GM21447 (cell line): ENCODE results near the gene PSEN1.

Experiments
- ATAC-seq: cut with Tn5 transposase; IDR thresholded peaks from one replicate; pipeline ENCODE4 v1.9.1; 2021; ENCODE audit not compliant: unreplicated experiment

The PSEN1 gene

DNA sequence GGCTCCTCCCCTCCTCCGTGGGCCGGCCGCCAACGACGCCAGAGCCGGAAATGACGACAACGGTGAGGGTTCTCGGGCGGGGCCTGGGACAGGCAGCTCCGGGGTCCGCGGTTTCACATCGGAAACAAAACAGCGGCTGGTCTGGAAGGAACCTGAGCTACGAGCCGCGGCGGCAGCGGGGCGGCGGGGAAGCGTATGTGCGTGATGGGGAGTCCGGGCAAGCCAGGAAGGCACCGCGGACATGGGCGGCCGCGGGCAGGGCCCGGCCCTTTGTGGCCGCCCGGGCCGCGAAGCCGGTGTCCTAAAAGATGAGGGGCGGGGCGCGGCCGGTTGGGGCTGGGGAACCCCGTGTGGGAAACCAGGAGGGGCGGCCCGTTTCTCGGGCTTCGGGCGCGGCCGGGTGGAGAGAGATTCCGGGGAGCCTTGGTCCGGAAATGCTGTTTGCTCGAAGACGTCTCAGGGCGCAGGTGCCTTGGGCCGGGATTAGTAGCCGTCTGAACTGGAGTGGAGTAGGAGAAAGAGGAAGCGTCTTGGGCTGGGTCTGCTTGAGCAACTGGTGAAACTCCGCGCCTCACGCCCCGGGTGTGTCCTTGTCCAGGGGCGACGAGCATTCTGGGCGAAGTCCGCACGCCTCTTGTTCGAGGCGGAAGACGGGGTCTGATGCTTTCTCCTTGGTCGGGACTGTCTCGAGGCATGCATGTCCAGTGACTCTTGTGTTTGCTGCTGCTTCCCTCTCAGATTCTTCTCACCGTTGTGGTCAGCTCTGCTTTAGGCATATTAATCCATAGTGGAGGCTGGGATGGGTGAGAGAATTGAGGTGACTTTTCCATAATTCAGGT, at the start of gene PSEN1:
Gene PSEN1, plus strand, starts transcription at position 121 of the 839 bp plus-strand sequence. CDS start 11,513 bp downstream, outside the sequence.
- peak; percentile 85 for ATAC-seq

GRCh38 chr14:73091044-73091443, 45.3 kb upstream of the PSEN1 start:
- no peak for ATAC-seq

- ATAC-seq = no peak
Measured at GRCh38 chr14:73097421-73097820, 38.9 kb upstream of the PSEN1 start.

- no peak for ATAC-seq
Measured at GRCh38 chr14:73100334-73100733, 36.0 kb upstream of the PSEN1 start.

GRCh38 chr14:73102806-73103497, 33.4 kb upstream of the PSEN1 start:
- ATAC-seq = no peak

DNA sequence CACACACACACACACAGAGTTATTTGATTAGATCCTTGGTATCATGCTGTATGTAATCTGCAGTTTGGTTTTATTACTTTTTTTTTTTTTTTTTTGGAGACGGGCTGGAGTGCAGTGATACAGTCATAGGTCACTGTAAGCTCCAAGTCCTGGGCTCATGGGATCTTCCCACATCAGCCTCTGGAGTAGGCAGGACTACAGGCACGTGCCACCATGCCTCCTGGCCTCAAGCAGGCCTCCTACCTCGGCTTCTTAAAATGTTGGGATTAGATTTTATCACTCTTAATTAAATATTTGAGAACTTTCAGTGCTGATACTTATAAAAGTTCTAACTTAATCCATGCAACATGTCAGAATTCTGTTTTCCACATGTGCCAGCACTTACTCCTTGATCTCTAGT, 31.3 kb upstream of the PSEN1 start:
- ATAC-seq = no peak

- ATAC-seq = no peak
Measured at GRCh38 chr14:73105727-73106126, 30.6 kb upstream of the PSEN1 start.

DNA sequence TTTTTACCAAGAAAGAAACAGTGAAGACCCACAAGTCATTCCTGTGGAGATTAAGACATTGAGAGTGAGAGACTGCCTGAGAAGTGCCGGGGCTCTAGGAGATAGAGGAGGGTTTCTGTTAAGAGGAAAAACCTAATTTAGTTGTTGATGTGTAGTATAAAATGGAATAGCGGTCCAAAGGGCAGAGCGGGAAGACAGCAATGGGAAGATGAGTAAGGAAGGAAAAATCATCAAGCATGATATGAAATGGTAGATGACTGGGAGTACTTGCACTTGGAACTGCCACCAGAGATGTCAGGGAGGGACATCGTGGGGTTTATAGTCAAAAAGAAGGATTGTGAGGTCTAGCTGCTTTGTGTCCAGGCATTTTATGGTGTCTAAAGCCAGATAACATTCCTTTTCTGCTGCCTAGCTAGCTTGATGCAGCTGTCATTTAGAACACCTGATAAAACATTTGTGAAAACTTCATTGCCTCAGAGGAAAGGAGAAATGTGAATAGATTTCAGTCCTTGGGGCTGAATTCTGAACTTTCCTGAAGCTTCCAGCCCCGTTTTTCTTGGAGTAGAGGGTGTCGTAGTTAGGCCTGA, 20.1 kb upstream of the PSEN1 start:
- no peak for ATAC-seq

- no peak for ATAC-seq
Measured at GRCh38 chr14:73124180-73124894, 12.0 kb upstream of the PSEN1 start.

DNA sequence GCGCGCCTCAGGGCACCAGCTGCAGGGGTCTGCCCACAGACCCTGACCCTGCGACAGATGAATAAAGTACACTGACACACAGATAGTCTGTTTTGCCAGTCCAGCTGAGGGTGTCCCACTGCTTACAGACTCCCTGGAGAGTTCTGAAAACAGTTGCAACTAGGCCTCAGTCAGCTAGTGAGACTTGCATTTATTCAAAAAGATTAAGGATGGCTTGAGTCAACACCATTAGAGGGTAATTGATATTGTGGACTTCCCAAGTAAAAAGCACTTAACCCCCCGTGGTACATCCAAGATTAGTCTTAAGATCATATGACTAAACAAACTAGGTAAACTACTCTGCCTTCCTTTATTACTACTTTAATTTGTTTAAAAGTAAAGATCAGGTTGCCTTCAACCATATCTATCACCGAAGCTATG, 11.1 kb upstream of the PSEN1 start:
- no peak for ATAC-seq

GRCh38 chr14:73125746-73126145, 10.6 kb upstream of the PSEN1 start:
- ATAC-seq = no peak

- no peak for ATAC-seq
Measured at GRCh38 chr14:73133795-73134194, 2.5 kb upstream of the PSEN1 start.

DNA sequence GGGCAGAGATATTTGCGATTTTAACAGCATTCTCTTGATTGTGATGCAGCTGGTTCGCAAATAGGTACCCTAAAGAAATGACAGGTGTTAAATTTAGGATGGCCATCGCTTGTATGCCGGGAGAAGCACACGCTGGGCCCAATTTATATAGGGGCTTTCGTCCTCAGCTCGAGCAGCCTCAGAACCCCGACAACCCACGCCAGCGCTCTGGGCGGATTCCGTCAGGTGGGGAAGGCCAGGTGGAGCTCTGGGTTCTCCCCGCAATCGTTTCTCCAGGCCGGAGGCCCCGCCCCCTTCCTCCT, 271 bp upstream of the PSEN1 start:
- ATAC-seq = no peak

DNA sequence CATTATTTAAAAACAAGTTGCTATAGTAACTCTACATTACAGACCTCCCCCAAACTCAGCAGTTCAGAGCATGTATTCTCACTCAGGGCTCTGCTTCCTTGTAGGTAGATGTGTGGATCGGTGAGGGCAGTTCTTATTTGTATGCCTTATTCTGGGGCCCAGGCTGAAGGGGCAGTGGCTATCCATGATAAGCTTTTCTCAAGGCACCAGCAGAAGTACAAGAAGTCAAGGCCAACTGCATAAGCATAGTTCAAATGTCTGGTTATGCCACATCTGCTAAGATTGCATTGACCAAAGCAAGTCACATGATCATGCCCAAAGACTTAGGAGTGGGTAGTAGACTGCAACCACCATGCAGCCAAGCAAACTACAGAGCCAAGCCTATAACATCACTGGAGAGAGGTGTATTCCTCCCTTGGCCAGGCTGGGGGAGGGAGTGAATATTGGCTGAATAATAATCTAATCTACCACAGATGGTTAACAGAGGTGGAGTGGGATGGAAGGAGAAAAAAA, 4.6 kb downstream of the PSEN1 start:
- no peak for ATAC-seq

DNA sequence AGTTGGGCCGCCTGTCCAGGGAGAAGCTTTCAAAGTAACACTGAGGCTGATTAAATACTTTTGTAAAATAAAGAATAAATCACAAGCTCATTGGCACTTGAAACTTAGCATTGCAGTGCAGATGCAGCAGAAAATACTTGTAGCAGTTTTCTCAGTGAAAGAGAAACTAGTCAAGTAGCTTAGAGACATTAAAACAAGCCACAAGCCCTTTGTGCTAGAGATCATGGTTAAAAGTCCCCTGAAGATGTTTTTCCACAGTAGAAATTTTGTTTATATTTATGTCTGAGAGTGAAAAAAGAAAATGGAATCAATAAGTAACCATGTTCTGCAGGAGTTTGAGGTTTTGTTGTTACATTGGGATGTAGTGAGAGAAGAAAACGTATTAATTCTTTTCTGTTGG, 5.9 kb downstream of the PSEN1 start:
- no peak for ATAC-seq

GRCh38 chr14:73143003-73143402, 6.7 kb downstream of the PSEN1 start:
- no peak for ATAC-seq

- ATAC-seq = no peak
Measured at GRCh38 chr14:73143617-73144016, 7.3 kb downstream of the PSEN1 start.

- ATAC-seq = no peak
Measured at GRCh38 chr14:73145371-73145770, 9.1 kb downstream of the PSEN1 start.

GRCh38 chr14:73146111-73146510, 9.8 kb downstream of the PSEN1 start:
- ATAC-seq = no peak

DNA sequence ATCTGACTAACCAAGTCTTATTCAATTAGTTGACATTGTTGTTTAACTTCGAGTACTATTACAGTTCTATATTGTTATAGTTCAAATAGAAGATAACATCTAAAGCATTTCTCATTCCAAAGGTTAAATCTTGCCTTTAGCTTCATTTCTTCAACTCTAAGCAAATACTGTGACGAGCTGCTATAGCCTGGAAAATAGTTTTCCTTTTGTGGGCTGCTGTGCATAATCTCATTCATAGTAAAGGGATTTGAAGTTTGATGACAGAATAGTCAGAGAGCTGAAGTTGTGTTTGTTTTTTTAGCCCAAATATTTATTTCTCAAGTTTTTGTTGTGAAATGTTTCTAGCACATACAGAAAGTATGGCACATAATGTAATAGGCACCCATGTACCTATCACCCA, 13.4 kb downstream of the PSEN1 start:
- no peak for ATAC-seq

GRCh38 chr14:73153272-73153671, 17.0 kb downstream of the PSEN1 start:
- ATAC-seq = no peak
